ENCODE data around the gene SLC50A1.

The SLC50A1 gene

DNA sequence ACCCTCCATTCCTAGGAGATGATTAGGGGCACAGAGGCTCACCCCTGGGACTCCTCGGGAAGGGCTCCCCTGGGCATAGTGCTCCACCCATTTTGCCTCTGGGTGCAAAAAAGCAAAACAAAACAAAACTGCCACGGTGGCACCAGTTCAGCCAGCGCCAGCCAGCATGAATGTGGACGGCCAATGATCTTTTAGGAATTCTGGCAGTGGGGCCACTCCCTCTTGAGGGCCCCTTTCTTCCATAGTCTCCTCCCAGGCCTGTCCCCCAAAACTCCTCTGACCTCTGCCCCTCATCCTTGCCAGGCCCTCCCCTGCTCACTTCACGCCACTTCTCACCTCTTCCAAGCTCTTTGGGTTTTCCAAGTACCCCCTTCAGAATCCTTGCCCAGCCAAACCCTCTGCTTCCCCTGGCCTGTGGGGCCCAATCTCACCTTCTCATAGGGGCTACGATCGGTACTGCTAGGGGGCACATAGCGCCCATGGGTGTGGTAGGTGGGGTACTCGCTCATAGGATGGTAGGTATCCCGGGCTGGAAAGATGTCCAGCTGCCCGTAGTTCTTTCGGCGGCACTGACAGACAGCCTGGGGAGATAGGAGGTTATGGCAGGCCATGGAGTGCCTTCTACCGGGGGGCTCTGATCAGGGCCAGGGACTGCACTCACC is 51.3 kb downstream of the SLC50A1 start:
- no peak for DNase-seq

DNA sequence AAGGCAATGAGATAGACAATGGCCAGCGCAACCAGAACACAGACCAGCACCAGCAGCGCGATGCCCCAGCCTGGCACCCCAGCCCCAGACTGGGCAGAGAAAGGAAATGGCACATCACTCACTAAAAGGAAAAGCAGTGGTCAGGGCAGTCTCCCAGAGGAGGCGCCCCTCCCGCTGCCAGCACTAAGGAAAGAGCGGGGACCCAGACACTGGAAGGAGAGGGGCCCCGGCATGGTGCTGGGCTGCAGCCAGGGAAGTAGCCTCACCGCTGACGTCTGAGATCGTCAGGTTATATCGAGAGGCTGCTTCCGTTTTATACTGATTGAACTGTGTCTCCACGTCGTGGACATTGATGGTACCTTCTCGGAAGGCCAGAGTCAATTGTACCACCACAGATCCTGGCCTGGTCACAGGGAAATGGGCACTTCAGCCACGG is 51.8 kb downstream of the SLC50A1 start:
- no peak for DNase-seq

DNA sequence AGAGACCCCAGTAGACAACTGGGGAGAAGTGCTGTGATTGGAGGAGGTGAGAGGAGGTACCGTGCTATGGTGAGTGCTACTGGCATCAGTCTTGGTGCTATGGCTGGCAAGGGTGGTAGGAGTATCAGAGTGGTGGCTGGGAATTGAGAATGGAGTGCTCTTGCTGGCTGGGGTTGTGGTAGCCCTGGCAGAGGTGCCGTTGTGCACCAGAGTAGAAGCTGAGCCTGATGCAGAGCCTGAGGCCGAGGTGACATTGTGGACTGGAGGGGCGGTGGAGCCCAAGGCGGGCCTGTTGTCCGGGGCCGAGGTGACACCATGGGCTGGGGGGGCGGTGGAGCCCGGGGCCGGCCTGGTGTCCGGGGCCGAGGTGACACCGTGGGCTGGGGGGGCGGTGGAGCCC is 52.6 kb downstream of the SLC50A1 start:
- DNase-seq: no peak

Measured in EL (cell line).